Renal pelvis (tissue), 4 donors: ENCODE results near the gene GHRL. TPM values are rescaled to one million over a fixed set of nuclear protein-coding genes. Genes with fewer than 3 reads are reported as not detected.
"Not testable (repeated sequence)": the region's sequence is repeated elsewhere in the genome, so short reads cannot be mapped to it uniquely, and the experiment has no call there.

ENCODE experiments used
- DNase-seq: peaks from one replicate; pipeline ENCODE4 v3.0.0-alpha.2; 2013
- polyA plus RNA-seq, 3 donors: library from polyadenylated mRNA; unstranded; fragments of 120-200 nt; gene quantifications; one replicate each; pipeline ENCODE4 v1.2.1, GENCODE V29; 2013; ENCODE audit not compliant: insufficient read length in 3 of 3

Gene GHRL
- polyA plus RNA-seq, 3 donors = 2.3 to 5.4 (median 3.8) TPM

DNA sequence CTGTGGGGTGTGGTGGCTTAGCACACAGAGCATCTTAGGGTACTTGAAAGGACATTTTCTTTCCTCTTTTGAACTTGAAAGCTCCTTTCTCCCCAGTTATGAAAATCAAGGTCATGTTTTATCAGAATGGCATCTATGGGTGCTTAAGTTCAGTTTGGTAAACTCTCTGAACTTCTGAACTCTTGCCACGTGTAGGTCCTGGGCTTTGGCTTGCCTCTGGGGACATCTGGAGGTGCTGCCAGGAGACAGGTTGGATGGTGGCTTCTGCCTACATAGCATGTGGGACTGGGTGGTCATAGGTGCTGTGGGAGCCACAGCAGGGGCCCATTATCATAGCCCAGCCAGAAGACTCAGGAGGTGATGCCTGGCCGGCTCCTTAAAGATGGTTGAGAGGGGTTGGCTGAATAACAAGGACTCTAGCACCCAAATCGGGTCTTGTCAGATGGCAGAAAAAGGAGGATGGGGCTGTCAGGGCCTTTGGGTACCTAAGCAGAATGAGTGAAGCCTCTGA lies 15.6 kb downstream of the GHRL start:
- no peak for DNase-seq

DNA sequence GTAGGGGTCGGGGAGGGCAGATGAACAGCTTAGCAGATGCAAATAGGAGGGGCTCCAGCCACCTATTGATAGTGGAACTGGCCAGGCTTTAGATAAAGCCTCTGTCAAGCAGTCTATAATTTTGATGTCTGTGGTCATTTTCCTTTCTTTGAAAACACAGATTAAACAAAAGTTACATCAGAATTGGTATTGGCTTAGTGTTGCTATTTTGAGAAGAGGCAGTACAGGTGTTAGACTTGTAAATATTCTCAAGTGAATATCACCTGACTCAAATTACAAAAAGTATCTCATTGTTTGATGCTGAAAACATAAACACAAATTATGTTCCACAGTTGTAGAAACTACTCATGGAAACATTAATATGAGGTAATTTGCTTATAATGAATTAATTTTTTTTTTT lies 18.1 kb downstream of the GHRL start:
- DNase-seq = no peak

DNA sequence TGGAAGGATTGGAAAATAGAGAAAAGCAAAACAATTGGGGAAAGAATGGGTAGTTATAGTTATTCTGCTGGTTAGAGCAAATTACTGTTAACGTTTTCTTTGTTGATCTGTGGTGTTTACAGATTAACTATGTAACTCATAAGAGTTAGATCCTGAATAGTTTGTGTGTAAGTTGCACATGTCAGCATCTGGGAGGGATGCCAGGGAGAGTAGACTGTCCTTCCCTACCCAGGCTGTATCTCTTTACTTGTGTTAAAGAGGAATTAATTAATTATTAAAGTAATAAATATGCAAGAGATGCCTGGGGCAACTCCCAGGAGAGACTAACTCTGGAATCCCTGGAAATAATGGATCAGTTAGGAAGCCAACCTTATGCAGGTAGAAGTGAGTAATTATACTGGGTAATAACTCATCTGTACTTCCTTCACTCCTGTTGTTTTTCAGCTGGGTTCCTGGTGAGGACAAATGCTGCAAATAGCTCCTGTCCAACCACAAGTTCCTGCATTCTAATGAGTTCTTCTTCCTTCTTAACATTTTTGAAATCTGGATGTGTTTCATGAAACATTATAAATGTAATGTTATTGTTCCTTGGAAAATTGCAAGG lies 18.9 kb downstream of the GHRL start:
- no peak for DNase-seq

DNA sequence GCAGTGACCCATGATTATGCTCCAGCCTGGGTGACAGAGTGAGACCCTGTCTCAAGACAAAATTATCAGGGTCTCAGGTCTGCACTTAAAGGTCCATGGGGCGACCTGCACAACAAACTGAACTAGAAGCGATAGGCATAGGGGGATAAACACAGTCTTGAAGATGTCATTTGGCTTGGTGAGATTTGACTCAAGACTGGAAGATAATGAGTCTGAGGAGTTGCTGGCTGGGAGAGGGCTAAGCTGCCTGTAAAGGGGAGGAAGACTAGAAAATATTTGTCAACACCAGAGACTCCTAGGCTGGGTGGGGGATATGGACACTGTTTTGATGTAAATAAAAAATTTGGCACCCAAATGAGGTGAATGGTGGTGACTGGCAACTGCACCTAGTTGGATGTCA lies 19.8 kb downstream of the GHRL start:
- DNase-seq = no peak

DNA sequence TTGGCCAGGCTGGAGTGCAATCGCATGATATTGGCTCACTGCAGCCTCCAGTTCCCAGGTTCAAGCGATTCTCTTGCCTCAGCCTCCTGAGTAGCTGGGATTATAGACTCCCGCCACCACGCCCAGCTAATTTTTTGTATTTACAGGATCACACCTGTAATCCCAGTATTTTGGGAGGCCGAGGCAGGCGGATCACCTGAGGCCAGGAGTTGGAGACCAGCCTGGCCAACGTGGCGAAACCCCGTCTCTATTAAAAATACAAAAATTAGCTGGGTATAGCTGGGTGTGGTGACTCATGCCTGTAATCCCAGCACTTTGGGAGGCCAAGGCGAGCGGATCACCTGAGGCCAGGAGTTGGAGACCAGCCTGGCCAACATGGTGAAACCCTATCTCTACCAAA lies 20.3 kb downstream of the GHRL start:
- DNase-seq = not testable (repeated sequence)

DNA sequence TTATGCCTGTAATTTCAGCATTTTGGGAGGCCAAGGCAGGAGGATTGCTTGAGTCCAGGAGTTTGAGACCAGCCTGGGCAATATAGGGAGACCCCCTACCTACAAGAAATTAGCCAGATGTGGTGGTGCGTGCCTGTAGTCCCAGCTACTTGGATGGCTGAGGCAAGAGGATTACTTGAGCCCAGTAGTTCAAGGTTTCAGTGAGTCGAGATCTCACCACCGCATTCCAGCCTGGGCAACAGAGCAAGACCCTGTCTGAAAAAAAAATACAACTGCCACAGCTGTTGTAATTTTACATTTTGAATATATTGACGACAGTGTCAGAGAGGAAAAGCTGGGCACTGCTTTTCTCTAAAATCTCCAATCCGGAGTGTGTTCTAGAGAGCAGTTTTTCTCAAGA lies 23.3 kb downstream of the GHRL start:
- no peak for DNase-seq

DNA sequence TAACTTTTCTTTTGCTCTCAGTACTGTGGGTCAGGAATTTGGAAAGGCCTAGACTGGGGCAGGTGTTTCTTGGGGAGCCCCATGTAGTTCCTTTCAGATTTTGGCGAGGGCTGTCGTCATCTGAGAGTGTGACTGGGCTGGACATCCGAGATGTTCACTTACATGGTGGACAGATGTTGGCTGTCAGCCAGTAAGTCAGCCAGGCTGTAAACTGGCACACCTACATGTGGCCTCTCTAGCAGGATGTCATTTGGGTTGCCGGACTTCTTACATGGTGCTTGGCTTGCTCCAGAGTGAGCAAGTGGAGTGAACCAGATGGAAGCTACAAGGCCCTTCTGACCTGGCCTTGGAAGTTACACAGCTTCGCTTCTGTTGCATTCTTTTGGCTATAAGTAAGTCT lies 23.8 kb downstream of the GHRL start:
- DNase-seq = no peak

DNA sequence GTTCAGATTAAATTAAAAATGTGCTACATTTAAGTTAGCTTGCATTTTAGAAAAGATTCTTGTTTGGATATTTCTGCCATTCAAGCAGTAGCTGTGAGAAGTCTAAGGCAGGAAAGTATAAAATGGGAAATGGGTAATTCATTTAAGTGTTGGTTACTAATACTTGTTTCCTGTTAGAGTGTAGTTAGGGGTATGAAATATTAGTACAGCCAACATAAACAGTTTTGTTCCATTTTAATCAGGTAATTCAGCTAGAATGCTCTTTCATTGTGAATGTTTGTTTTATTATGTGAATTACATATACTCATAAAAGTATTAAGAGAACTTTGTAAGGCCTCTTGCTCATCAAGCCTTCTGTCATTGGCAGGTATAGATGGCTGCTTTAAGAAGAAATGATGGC lies 24.6 kb downstream of the GHRL start:
- DNase-seq = no peak

DNA sequence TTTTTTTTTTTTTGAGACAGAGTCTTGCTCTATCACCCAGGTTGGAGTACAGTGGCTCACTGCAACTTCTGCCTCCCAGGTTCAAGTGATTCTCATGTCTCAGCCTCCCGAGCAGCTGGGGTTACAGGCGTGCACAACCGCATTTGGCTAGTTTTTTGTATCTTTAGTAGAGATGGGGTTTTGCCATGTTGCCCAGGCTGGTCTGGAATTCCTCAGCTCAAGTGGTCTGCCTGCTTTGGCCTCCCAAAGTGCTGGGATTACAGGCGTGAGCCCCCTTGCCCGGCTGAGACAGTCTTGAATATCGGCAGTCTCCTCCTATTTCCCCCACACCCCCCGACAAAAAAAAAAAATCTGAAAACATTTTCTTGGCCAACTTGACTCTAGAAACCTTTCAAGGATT lies 25.8 kb downstream of the GHRL start:
- DNase-seq = not testable (repeated sequence)

DNA sequence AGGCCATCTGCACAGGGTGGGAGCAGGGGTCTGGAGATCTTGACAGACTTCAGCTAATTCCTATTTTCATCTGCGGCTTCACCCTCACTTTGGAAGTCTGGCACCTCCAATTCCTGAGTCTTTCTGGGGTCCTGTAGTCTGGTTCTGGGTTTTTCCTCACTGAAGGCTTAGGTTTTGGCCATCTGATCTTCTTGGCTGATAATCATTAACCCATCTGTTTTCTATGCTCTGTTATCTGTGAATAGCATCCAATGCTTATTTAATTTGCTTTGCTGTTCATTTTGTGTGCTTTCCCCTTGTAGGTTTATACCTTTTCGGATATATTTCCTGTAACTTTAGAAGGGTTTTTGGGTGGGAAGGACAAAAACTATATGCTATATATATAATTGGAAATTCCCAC lies 26.9 kb downstream of the GHRL start:
- no peak for DNase-seq

DNA sequence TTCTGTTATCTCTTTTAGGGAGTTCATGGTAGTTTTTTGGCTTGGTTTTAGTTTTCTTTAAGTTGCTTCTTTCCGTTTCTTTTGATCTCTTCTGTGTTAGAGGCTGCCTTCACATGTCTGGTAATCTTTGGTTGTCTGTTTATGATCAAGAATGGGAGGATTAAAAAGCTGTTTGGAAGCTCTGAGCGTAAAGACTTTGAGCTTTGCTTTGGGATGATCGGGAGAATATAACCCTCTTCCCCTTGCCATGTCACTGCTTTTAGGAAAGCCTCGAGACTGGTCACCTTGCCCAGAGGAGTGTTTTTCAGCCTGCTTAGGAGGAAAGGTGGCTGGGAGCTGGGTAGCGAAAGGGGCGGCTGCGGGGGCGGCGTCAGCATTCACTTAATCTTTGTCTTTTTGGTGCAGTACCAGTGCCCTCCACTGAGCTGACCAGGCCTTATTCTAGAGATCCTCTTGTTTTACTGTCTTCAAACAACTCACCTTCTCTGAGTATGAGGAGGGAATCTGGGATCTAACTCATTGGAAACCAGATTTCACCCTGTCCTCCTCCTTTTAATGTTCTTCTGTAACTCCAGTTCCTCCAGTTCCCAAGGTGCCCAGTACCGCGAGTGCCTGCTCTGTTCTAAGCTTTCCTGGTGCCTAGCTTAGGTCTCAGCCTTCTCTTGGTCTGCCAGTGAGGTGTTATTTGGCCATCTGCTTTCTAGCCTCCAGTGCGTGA lies 28.9 kb downstream of the GHRL start:
- DNase-seq = no peak

DNA sequence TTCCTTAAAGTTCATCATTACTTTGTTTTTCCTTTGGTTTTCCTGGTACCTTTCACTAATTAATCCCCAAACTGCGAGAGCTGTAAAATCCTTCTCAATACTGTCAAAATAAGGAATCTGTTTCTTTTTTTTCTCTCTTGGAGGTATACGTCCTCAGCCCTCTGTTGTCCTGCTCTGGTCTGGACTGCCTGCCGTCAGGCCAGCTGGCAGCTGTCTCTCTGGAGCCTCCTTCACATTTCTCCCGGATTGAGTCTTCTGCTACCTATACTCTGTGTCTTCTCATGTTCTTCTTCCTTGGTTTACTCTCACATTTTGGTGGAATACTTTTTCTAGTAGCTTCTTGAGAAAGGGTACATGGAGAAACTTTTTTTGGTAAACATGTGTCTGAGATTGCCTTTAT lies 30.7 kb downstream of the GHRL start:
- DNase-seq = no peak

DNA sequence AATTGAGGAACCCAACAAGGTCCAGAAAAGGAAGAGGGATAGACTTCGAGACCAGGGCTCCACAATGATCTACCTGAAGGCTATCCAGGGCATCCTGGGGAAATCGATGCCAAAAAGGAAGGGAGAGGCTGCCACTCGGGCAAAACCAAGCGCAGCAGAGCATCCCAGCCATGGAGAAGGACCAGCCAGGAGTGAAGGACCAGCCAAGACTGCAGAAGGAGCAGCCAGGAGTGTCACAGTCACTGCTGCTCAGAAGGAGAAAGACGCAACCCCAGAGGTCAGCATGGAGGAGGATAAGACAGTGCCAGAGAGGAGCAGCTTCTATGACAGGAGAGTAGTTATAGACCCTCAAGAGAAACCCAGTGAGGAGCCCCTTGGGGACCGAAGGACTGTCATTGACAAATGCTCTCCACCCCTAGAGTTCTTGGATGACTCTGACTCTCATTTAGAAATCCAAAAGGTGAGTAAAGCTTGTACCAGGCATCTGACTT lies 32.5 kb downstream of the GHRL start:
- DNase-seq = no peak

DNA sequence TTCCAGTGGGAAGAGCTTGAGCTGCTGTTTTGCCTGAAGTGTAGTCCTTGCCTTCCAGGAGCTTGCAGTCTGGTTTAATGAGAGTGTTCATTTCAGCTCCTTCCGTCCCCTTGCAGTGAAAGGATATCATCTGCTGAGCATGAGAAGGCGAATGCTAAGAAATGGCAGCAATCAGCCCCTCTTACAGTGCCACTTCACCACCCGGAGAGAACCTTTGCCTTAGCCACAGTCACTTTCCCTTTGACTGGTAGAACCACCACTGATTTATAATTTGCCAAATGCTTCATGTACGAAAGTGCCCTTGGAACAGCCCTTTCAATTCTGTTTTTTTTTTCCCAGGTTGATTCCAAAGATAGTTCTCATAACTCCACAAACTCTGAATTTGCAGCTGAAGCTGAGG lies 32.9 kb downstream of the GHRL start:
- DNase-seq = no peak

DNA sequence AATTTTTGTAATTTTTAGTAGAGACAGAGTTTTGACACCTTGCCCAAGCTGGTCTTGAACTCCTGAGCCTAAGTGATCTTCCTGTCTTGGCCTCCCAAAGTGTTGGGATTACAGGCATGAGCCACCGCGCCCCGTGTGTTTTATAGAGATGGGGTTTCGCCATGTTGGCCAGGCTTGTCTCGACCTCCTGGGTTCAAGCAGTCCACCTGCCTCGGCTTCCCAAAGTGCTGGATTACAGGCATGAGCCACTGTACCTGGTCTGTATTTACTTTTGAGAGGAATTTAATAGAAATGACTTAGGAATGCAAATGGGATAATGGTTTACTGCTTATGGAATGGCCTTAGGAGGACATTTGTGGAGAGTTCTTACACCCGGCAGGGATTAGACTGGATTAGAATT lies 33.7 kb downstream of the GHRL start:
- no peak for DNase-seq

DNA sequence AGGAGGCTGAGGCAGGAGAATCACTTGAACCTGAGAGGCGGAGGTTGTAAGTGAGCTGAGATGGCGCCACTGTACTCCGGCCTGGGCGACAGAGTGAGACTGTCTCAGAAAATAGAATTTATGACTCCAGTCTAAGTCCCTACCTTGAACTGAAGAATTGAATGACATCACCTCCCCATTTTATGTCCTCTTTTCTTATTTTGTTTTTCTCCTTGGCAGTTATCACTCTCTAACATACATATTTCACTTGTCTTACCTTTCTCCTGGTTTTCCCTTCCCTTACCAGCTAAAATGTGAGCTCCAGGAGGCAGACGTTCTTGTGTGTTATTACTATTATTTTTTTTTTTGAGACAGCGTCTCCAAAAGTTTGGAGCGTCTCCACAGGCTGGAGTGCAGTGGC lies 36.9 kb downstream of the GHRL start:
- no peak for DNase-seq

DNA sequence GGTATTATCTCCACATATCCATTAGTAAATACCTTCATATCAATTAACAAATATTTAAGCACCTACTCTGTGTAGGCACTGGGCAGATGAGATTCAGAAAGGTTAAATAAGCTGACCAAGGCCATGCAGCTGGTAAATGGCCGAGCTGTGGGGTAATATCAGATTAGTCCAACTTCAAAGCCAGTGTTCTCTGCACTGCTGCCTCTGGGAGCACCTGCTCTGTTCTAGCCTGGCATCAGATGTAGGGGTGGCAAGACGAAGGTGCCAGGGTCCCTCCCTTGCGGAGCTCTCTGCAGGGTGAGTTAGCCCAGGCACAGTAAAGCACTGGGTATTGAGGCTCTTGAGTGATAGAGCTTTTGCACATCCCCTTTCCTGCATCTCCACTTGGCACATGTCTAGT lies 39.0 kb downstream of the GHRL start:
- no peak for DNase-seq

DNA sequence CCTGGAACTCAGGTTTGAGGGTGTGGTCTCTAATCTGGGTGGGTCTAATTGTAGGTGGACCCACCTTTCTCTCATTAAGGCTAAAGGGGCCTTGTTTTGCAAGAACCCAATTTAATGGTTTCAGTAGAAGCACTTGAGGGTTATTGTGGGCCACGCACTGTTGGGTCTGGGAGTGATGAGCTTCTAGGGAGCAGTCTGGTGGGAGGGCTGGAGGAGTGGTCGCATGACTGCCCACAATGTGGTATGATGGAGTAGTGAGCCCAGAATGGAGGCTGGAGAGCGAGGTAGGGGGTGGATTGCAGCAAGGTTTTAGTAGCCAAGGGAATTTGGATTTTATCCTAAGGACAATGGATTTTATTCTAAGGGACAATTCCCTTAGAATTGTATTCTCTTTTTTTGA lies 41.7 kb downstream of the GHRL start:
- DNase-seq = no peak

DNA sequence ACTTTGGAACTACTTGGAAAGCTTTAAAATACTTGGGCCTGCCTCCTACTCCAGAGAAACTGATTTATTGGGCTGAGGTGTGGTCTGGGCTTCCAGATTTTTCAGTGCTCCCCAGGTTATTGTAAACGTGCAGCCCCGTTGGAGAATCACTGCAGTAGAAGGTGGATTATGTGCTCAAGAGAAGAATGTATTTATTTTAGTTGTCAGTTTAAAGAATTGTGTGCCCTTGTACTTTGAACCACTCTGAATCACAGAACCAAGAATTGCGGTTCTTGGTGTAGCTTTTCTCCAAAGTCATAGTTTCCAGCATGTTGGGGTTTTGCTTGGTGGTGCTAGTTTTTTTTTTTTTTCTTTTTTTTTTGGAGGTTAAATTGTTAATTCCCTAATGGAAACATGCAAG lies 42.9 kb downstream of the GHRL start:
- no peak for DNase-seq

DNA sequence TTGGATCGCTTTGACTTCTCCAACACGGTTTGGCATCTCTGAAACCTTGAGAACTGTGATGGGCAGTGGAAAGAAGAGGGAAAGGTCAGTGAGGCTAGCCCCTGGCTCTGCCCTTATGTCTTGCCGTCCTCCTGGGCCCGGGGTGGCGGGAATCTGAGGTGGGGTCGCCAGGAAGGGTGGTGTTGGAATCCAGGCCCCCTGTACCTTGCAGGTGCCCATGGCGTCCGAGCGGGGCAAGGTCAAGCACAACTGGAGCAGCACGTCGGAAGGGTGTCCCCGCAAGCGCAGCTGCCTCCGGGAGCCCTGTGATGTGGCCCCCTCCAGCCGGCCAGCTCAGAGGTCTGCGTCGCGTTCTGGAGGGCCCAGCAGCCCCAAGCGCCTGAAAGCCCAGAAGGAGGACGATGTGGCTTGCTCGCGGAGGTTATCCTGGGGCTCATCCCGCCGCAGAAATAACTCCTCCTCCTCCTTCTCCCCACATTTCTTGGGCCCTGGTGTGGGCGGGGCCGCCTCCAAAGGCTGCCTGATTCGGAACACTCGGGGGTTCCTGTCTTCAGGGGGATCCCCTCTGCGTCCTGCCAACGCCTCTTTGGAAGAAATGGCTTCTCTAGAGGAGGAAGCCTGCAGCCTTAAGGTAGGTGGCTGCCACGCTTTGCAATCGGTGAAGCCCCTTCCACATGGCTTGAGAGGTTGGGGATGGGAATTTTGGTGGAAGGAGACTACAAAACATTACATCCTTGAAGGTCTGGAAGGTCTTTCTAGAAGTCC lies 43.6 kb downstream of the GHRL start:
- DNase-seq = no peak

DNA sequence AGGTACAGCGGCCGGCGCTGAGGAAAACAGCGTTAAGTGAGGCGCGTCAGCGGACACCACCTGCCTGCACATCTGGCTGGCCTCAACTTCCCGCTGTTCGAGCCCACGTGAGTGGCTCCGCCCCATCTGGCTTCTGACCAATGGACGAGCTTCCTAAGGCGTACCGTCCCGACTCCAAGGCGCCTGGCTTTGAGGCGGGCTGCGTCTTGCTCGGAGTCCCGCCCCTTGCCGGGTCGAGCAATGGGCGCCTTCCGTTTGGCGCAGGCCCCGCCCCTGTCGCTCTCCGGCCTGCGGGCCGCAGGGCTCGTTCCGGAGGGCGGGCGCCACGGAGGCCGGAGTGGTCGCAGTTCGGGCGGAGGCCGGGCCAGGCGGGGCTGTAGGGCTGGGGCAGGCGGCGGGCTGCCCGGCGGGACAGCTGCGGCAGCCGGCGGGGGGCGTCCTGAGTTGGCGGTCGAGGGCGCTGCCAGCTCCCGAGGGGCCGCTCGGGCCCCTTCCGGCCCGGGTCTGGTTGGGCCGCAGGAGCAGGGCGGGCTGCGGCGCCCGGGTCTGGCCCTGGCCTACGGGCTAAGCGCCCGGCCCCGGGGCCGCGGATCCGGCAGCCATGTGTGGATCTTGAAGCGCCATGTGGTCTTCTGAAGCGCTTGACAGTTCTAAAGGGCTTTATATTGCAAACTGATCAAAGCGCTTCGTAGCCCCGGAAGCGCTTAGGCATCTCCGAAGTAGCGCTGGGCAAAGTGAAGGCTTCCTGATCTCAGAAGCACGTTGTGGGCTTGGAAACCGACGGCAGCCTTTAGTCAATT lies 44.4 kb downstream of the GHRL start, which contains the start of gene TATDN2:
TATDN2 (plus strand) TSS at position 276 of the 800 bp plus-strand sequence. CDS start 742 bp downstream, outside the sequence.
- DNase-seq = peak; percentile 90

DNA sequence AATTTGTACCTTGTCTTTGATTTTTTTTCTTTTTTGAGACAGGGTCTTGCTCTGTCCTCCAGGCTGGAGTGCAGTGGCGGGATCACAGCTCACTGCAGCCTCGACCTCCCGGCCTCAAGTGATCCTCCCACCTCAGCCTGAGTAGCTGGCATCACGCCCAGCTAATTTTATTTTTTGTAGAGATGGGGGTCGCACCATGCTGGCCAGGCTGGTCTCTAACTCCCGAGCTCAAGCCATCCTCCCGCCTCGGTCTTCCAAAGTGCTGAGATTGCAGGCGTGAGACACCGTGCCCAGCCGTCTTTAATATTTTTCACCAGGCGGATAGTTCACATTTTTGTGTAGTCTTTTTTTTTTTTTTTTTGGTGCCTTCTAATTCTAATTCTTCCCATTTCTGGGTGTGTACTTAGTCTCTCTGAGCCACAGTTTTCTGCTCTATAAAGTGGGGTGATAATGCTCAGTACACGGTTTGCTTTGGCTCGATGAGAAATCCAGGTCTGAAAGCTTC lies 45.0 kb downstream of the GHRL start:
- DNase-seq = no peak
